OCI-LY1 (cell line): Measurements from ENCODE around the gene KLHL29.

Experiments
- H2AFZ ChIP-seq: fragments of 200-600 bp; sonication (generic), shearing (Covaris generic); 2 replicates; pipeline ENCODE4 v1.6.0; 2014; ENCODE audit warnings: antibody characterized with exemption, mild to moderate bottlenecking, low read length
- H3F3A ChIP-seq: fragments of 200-600 bp; sonication (generic), shearing (Covaris generic); 2 replicates; pipeline ENCODE4 v1.6.0; 2014; ENCODE audit warnings: mild to moderate bottlenecking, antibody characterized with exemption, low read length, moderate library complexity; ENCODE audit not compliant: insufficient read depth
- H3K27ac ChIP-seq: fragments of 200-600 bp; sonication (generic); 2 replicates; pipeline ENCODE4 v1.5.1; 2014; ENCODE audit warnings: low read length, mixed run types, mild to moderate bottlenecking, low read depth; ENCODE audit not compliant: poor library complexity, severe bottlenecking
- H3K27me3 ChIP-seq: fragments of 200-600 bp; sonication (generic); 2 replicates; pipeline ENCODE4 v1.6.0; 2014; ENCODE audit warnings: antibody characterized with exemption, mild to moderate bottlenecking, low read length, moderate library complexity; ENCODE audit not compliant: insufficient read depth
- H3K36me3 ChIP-seq: fragments of 200-600 bp; sonication (generic); 2 replicates; pipeline ENCODE4 v1.6.1; 2014; ENCODE audit warnings: mild to moderate bottlenecking, antibody characterized with exemption, low read length, moderate library complexity, mixed read lengths; ENCODE audit not compliant: insufficient read depth
- H3K4me1 ChIP-seq: fragments of 200-600 bp; sonication (generic); 2 replicates; pipeline ENCODE4 v1.5.1; 2014; ENCODE audit warnings: mild to moderate bottlenecking, low read length, moderate library complexity; ENCODE audit not compliant: insufficient read depth, severe bottlenecking
- H3K4me2 ChIP-seq: fragments of 200-600 bp; sonication (generic), shearing (Covaris generic); 2 replicates; pipeline ENCODE4 v1.6.1; 2014; ENCODE audit warnings: low read length
- H3K4me3 ChIP-seq: fragments of 200-600 bp; sonication (generic); 2 replicates; pipeline ENCODE4 v1.5.1; 2014; ENCODE audit warnings: low read length, low read depth, mild to moderate bottlenecking, mixed read lengths; ENCODE audit not compliant: poor library complexity, severe bottlenecking
- H3K79me2 ChIP-seq: fragments of 200-600 bp; shearing (Covaris generic); 2 replicates; pipeline ENCODE4 v1.6.1; 2016; ENCODE audit warnings: mixed run types, low read length, mixed read lengths; ENCODE audit not compliant: insufficient read depth
- H3K9ac ChIP-seq: fragments of 200-600 bp; sonication (generic), shearing (Covaris generic); 2 replicates; pipeline ENCODE4 v1.6.1; 2014; ENCODE audit warnings: mild to moderate bottlenecking, low read length, mixed read lengths
- H3K9me2 ChIP-seq: fragments of 200-600 bp; sonication (generic), shearing (Covaris generic); 2 replicates; pipeline ENCODE4 v1.6.1; 2014; ENCODE audit warnings: low read depth, mild to moderate bottlenecking, low read length, mixed read lengths
- H3K9me3 ChIP-seq: fragments of 200-600 bp; shearing (Covaris generic); 2 replicates; pipeline ENCODE4 v1.6.1; 2014; ENCODE audit warnings: low read length, mixed read lengths
- H4K20me1 ChIP-seq: fragments of 200-600 bp; sonication (generic), shearing (Covaris generic); 2 replicates; pipeline ENCODE4 v1.6.0; 2016; ENCODE audit warnings: mild to moderate bottlenecking, low read length; ENCODE audit not compliant: insufficient read depth
- EZH2 ChIP-seq: fragments of 200-600 bp; sonication (generic), shearing (Covaris generic); IDR thresholded peaks from 2 replicates; pipeline ENCODE4 v1.8.0; 2017; ENCODE audit warnings: borderline replicate concordance, mixed run types, mild to moderate bottlenecking, antibody characterized with exemption, low read length, moderate library complexity, mixed read lengths
- TF ChIP-seq, protein P1 (sequence below): fragments of 200-600 bp; sonication (generic), shearing (Covaris generic); IDR thresholded peaks from 2 replicates; pipeline ENCODE4 v1.5.1; 2017; ENCODE audit warnings: mild to moderate bottlenecking, antibody characterized with exemption, low read length, moderate library complexity, mixed read lengths

KLHL29 gene

DNA sequence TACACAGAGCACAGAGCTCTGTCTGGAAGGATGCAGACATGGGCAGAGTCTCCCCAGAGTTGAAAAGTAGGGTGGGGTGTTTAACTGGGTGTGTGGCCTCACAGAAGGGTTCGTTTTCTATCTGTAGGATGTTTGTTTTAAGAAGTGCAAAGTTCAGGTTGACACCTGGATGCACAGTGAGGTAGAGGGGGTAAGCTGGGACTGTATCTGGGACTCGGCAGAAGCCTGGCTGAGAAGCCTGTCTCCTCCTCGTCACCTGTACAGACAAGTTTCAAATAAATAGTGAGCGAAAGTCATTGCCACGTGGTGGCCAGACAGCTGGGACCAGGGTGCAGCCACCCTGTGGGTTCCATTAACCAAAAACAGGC lies 145.9 kb downstream of the KLHL29 start:
- no peaks in the 10 kb centered on the region for H3K9me2 ChIP-seq
- H3K9ac ChIP-seq: no peak overlapping the region
- no peak overlapping the region for H3K4me3 ChIP-seq
- H3K4me2 ChIP-seq: no peak overlapping the region
- H3F3A ChIP-seq: no peaks in the 10 kb centered on the region
- TF ChIP-seq EZH2: no peak
- H3K36me3 ChIP-seq: no peaks in the 10 kb centered on the region
- no peak overlapping the region for H3K27ac ChIP-seq
- no peaks in the 10 kb centered on the region for H3K79me2 ChIP-seq
- no peaks in the 10 kb centered on the region for H3K4me1 ChIP-seq
- no peak overlapping the region for H2AFZ ChIP-seq
- peaks cover 5% of the 10 kb centered on the region; the same call in 1 of the 2 replicates for H3K27me3 ChIP-seq
- no peaks in the 10 kb centered on the region for H4K20me1 ChIP-seq
- H3K9me3 ChIP-seq: no peaks in the 10 kb centered on the region

DNA sequence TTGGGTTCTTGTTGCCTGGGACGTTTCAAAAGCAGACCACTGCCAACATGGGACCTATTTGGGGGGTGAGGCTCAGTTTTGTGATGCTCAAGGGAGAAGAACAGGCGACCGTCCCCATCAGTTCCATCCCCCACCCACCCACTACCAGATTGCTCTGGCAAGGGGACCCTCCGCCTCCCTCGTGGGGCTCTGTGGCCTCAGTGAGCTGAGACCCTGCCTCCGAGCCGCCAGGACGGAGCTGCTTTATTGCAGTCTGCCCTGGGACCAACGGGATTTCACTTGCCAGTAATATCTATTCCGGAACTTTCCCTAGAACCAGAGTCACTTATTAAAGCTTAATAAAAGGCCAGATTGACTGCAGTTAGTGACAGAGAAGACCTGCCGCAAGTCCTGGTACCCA lies 146.3 kb downstream of the KLHL29 start:
- Histone ChIP-seq H3K4me2 (no peak overlapping the region), H3K4me1 (no peaks in the 10 kb centered on the region), H3K27me3 (peaks cover 5% of the 10 kb centered on the region; the same call in 1 of the 2 replicates), H2AFZ (no peak overlapping the region), H3K4me3 (no peak overlapping the region), H3K79me2 (no peaks in the 10 kb centered on the region), H3K27ac (no peak overlapping the region), H3K36me3 (no peaks in the 10 kb centered on the region), H4K20me1 (no peaks in the 10 kb centered on the region), H3K9ac (no peak overlapping the region), H3F3A (no peaks in the 10 kb centered on the region), H3K9me3 (no peaks in the 10 kb centered on the region), H3K9me2 (no peaks in the 10 kb centered on the region)
- no peak for TF ChIP-seq EZH2
- TF ChIP-seq, protein P1, sequence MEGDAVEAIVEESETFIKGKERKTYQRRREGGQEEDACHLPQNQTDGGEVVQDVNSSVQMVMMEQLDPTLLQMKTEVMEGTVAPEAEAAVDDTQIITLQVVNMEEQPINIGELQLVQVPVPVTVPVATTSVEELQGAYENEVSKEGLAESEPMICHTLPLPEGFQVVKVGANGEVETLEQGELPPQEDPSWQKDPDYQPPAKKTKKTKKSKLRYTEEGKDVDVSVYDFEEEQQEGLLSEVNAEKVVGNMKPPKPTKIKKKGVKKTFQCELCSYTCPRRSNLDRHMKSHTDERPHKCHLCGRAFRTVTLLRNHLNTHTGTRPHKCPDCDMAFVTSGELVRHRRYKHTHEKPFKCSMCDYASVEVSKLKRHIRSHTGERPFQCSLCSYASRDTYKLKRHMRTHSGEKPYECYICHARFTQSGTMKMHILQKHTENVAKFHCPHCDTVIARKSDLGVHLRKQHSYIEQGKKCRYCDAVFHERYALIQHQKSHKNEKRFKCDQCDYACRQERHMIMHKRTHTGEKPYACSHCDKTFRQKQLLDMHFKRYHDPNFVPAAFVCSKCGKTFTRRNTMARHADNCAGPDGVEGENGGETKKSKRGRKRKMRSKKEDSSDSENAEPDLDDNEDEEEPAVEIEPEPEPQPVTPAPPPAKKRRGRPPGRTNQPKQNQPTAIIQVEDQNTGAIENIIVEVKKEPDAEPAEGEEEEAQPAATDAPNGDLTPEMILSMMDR: no peak

DNA sequence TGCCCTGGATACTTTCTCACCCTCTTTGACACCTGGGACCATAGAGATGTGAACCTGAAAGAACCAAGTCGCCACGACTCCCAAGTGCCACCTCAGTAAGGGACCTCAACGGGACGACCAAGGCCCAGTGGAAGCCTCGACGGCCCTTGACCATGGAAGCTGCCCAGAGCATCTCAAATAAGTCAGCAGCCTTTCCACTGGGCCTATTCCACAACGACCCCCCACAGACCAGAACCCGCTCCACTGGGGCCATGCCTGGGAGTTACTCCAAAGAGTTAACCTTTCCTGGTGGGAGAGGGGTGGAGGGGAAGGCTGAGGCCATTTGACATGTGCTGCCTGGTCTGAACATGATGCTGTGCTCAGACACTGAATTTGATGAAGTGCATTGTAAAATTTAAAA lies 146.9 kb downstream of the KLHL29 start:
- H3K27me3 ChIP-seq: peaks cover 5% of the 10 kb centered on the region; the same call in 1 of the 2 replicates
- H3K9me3 ChIP-seq: no peaks in the 10 kb centered on the region
- H4K20me1 ChIP-seq: no peaks in the 10 kb centered on the region
- no peak overlapping the region for H3K4me3 ChIP-seq
- no peaks in the 10 kb centered on the region for H3K4me1 ChIP-seq
- H3K9ac ChIP-seq: no peak overlapping the region
- H3K27ac ChIP-seq: no peak overlapping the region
- no peak overlapping the region for H3K4me2 ChIP-seq
- no peaks in the 10 kb centered on the region for H3K36me3 ChIP-seq
- no peaks in the 10 kb centered on the region for H3K79me2 ChIP-seq
- no peaks in the 10 kb centered on the region for H3F3A ChIP-seq
- no peak overlapping the region for H2AFZ ChIP-seq
- TF ChIP-seq, protein P1: no peak
- no peak for TF ChIP-seq EZH2
- H3K9me2 ChIP-seq: no peaks in the 10 kb centered on the region
